Measurements from ENCODE around the gene ATP10A. TPM values are rescaled to one million over a fixed set of nuclear protein-coding genes. Genes with fewer than 3 reads are reported as not detected.

Gene ATP10A
- polyA plus RNA-seq, 3 donors: 0.71 to 3.9 (median 0.92) TPM

- Mint-ChIP-seq H3K27me3 (ENCODE audit: low read depth in 3 of 3) (no peaks in the 10 kb centered on the region), H3K4me3 (no peak overlapping the region), H3K36me3 (peaks cover 6 to 21% of the 10 kb centered on the region in 2 donors), H3K4me1 (no peaks in the 10 kb centered on the region), H3K27ac (no peak overlapping the region), H3K9me3 (peaks cover 4 to 13% (median 9%) of the 10 kb centered on the region in 7 donors)
- no peak overlapping the region for H2AFZ ChIP-seq (ENCODE audit: insufficient read depth, low read depth, low read length, poor library complexity, severe bottlenecking)
- H3K9me3 ChIP-seq (replicated peaks in 1 of 2; ENCODE audit: control insufficient read depth in 1 of 2, insufficient read depth in 1 of 2, low read length in 2 of 2): peaks cover 0 to 7% of the 10 kb centered on the region in 2 donors
- H3K36me3 ChIP-seq (replicated peaks in 1 of 2; ENCODE audit: control insufficient read depth in 1 of 2, insufficient read depth in 2 of 2, low read length in 2 of 2): peaks cover 0 to 19% of the 10 kb centered on the region in 2 donors
- TF ChIP-seq CTCF (IDR thresholded peaks at IDR 0.05): no peak
- no peaks in the 10 kb centered on the region for H3K4me1 ChIP-seq (ENCODE audit: control insufficient read depth in 1 of 2, insufficient read depth in 2 of 2, low read length in 2 of 2)
- H3K79me2 ChIP-seq (ENCODE audit: insufficient read depth, low read length): no peaks in the 10 kb centered on the region
- no peak overlapping the region for H3K9ac ChIP-seq (ENCODE audit: insufficient read depth, low read length, poor library complexity, severe bottlenecking)
- DNase-seq: no peak
- 100% methylated on average over 3 of the region's 13 CpGs for WGBS (ENCODE audit: insufficient coverage)
- intact Hi-C loops (cut with micrococcal nuclease): no loop called here
- H3K4me3 ChIP-seq (replicated peaks in 1 of 3; ENCODE audit: low read depth in 2 of 3, low read length in 3 of 3): no peak overlapping the region
- no peak overlapping the region for H3K4me2 ChIP-seq (replicated peaks; ENCODE audit: extremely low read depth, low read length, poor library complexity, severe bottlenecking)
- H4K20me1 ChIP-seq (ENCODE audit: insufficient read depth, low read length): no peaks in the 10 kb centered on the region
- H3K27me3 ChIP-seq (ENCODE audit: control insufficient read depth in 2 of 2, insufficient read depth in 2 of 2, low read length in 2 of 2): no peaks in the 10 kb centered on the region
- H3K27ac ChIP-seq (ENCODE audit: low read depth in 1 of 2, low read length in 2 of 2): no peak overlapping the region
These were observed 178.4 kb downstream of the ATP10A start for GRCh38 chr15:25684521-25685431.

- H3K27ac ChIP-seq (ENCODE audit: low read depth in 1 of 2, low read length in 2 of 2): no peak overlapping the region
These were observed 179.2 kb downstream of the ATP10A start for GRCh38 chr15:25683911-25684310.

More at GRCh38 chr15:25683911-25684310, 179.2 kb downstream of the ATP10A start:
- H3K27me3 ChIP-seq (ENCODE audit: control insufficient read depth in 2 of 2, insufficient read depth in 2 of 2, low read length in 2 of 2): no peaks in the 10 kb centered on the region
- Mint-ChIP-seq H3K36me3 (peaks cover 9 to 26% of the 10 kb centered on the region in 2 donors), H3K4me1 (no peaks in the 10 kb centered on the region), H3K27ac (no peak overlapping the region), H3K27me3 (ENCODE audit: low read depth in 3 of 3) (no peaks in the 10 kb centered on the region), H3K9me3 (peaks cover 4 to 13% (median 9%) of the 10 kb centered on the region in 7 donors), H3K4me3 (no peak overlapping the region)
- H3K9ac ChIP-seq (ENCODE audit: insufficient read depth, low read length, poor library complexity, severe bottlenecking): no peak overlapping the region
- no peaks in the 10 kb centered on the region for H4K20me1 ChIP-seq (ENCODE audit: insufficient read depth, low read length)
- H3K36me3 ChIP-seq (replicated peaks in 1 of 2; ENCODE audit: control insufficient read depth in 1 of 2, insufficient read depth in 2 of 2, low read length in 2 of 2): peaks cover 0 to 24% of the 10 kb centered on the region in 2 donors
- no peaks in the 10 kb centered on the region for H3K79me2 ChIP-seq (ENCODE audit: insufficient read depth, low read length)
- no peak for DNase-seq
- no peak overlapping the region for H2AFZ ChIP-seq (ENCODE audit: insufficient read depth, low read depth, low read length, poor library complexity, severe bottlenecking)
- intact Hi-C loops (cut with micrococcal nuclease): no loop called here
- H3K9me3 ChIP-seq (replicated peaks in 1 of 2; ENCODE audit: control insufficient read depth in 1 of 2, insufficient read depth in 1 of 2, low read length in 2 of 2): peaks cover 0 to 7% of the 10 kb centered on the region in 2 donors
- no peaks in the 10 kb centered on the region for H3K4me1 ChIP-seq (ENCODE audit: control insufficient read depth in 1 of 2, insufficient read depth in 2 of 2, low read length in 2 of 2)
- no peak overlapping the region for H3K4me3 ChIP-seq (replicated peaks in 1 of 3; ENCODE audit: low read depth in 2 of 3, low read length in 3 of 3)
- WGBS (ENCODE audit: insufficient coverage): 100% methylated on average over 1 of the region's 3 CpGs
- no peak overlapping the region for H3K4me2 ChIP-seq (replicated peaks; ENCODE audit: extremely low read depth, low read length, poor library complexity, severe bottlenecking)
- no peak for TF ChIP-seq CTCF (IDR thresholded peaks at IDR 0.05)

Measured in CD14-positive monocyte (primary cell).